GM19043 (cell line): ENCODE data around the gene GNA12.
A peak's percentile ranks its signal among the peaks of the same experiment; 100 is the strongest.
"Not testable (repeated sequence)": the region's sequence is repeated elsewhere in the genome, so short reads cannot be mapped to it uniquely, and the experiment has no call there.

Experiments used
- ATAC-seq: cut with Tn5 transposase; IDR thresholded peaks from one replicate; pipeline ENCODE4 v1.9.1; 2021; ENCODE audit warnings: low read depth; ENCODE audit not compliant: unreplicated experiment

The GNA12 gene

GRCh38 chr7:2758673-2759616 is 85.2 kb downstream of the GNA12 start:
- no peak for ATAC-seq

GRCh38 chr7:2757904-2758672 is 86.0 kb downstream of the GNA12 start:
- peak; percentile 85 for ATAC-seq

- ATAC-seq: no peak
Observed at GRCh38 chr7:2757361-2757903, 86.7 kb downstream of the GNA12 start.

GRCh38 chr7:2755531-2755930 is 88.6 kb downstream of the GNA12 start:
- no peak for ATAC-seq

GRCh38 chr7:2754912-2755311 is 89.2 kb downstream of the GNA12 start:
- ATAC-seq: no peak

- no peak for ATAC-seq
Observed at GRCh38 chr7:2754086-2754485, 90.0 kb downstream of the GNA12 start.

GRCh38 chr7:2753148-2753547 is 91.0 kb downstream of the GNA12 start:
- ATAC-seq: no peak

- no peak for ATAC-seq
Observed at GRCh38 chr7:2751086-2751485, 93.0 kb downstream of the GNA12 start.

GRCh38 chr7:2750004-2750407 is 94.1 kb downstream of the GNA12 start:
- ATAC-seq: no peak

GRCh38 chr7:2748684-2749083 is 95.4 kb downstream of the GNA12 start:
- not testable (repeated sequence) for ATAC-seq

GRCh38 chr7:2743523-2744185 is 100.5 kb downstream of the GNA12 start:
- ATAC-seq: not testable (repeated sequence)

- no peak for ATAC-seq
Observed at GRCh38 chr7:2738766-2739549, 105.2 kb downstream of the GNA12 start.

GRCh38 chr7:2737771-2738540 is 106.2 kb downstream of the GNA12 start:
- ATAC-seq: no peak

- not testable (repeated sequence) for ATAC-seq
Observed at GRCh38 chr7:2737005-2737743, 106.9 kb downstream of the GNA12 start.

- ATAC-seq: no peak
Observed at GRCh38 chr7:2736411-2736914, 107.6 kb downstream of the GNA12 start.

- ATAC-seq: no peak
Observed at GRCh38 chr7:2735744-2736143, 108.4 kb downstream of the GNA12 start.

- ATAC-seq: no peak
Observed at GRCh38 chr7:2734751-2735571, 109.1 kb downstream of the GNA12 start.
